SK-N-SH (cell line): Measurements from ENCODE around the gene NAV1. TPM values are rescaled to one million over a fixed set of nuclear protein-coding genes. Genes with fewer than 3 reads are reported as not detected.
A peak's percentile ranks its signal among the peaks of the same experiment; 100 is the strongest.

Experiments
- CTCF ChIA-PET: fragments of 300-600, 350-600 bp; formaldehyde crosslinking; extraction: SDS; loops from one replicate; lab custom pipeline; 2021; lab: Yijun Ruan, JAX
- POLR2A ChIA-PET: fragments of 350-600 bp; sonication (Branson Sonifier 250); formaldehyde crosslinking; extraction: SDS; loops from one replicate; lab custom pipeline; 2020; ENCODE audit warnings: antibody characterized with exemption, inconsistent platforms; lab: Yijun Ruan, JAX
- DNase-seq: peaks from one replicate; pipeline ENCODE4 v3.0.0; 2012
- H2AFZ ChIP-seq: fragments of 200-600 bp; sonication (generic); 2 replicates; pipeline ENCODE4 v1.8.1; 2016; ENCODE audit warnings: antibody characterized with exemption, mild to moderate bottlenecking, low read depth
- H3F3A ChIP-seq: fragments of 200-600 bp; sonication (generic); replicated peaks from 2 replicates; pipeline ENCODE3; 2016; ENCODE audit warnings: antibody characterized with exemption, mild to moderate bottlenecking; ENCODE audit not compliant: insufficient read depth
- H3K27ac ChIP-seq, 2 experiments: fragments of 200-500 bp in 1 of 2; fragments of 200-600 bp in 1 of 2; sonication (Bioruptor generic) in 1 of 2; sonication (generic), shearing (Covaris generic) in 1 of 2; 2 replicates each; pipeline versions ENCODE4 v1.5.1 to v1.6.1; 2014 to 2016; ENCODE audit warnings: low read depth in 2 of 2, inconsistent platforms in 1 of 2, low read length in 1 of 2, mild to moderate bottlenecking in 1 of 2, mixed read lengths in 1 of 2
- H3K27me3 ChIP-seq: fragments of 200-600 bp; sonication (generic), shearing (Covaris generic); 2 replicates; pipeline ENCODE4 v1.6.1; 2016; ENCODE audit warnings: mixed run types; ENCODE audit not compliant: insufficient read depth
- H3K36me3 ChIP-seq, 2 experiments: fragments of 200-500 bp in 1 of 2; fragments of 200-600 bp in 1 of 2; sonication (Bioruptor generic) in 1 of 2; sonication (generic) in 1 of 2; replicated peaks in 1 of 2; 2 replicates each; pipeline versions ENCODE3 to v1.5.1; 2014 to 2016; ENCODE audit warnings: low read length in 1 of 2, mild to moderate bottlenecking in 1 of 2; ENCODE audit not compliant: insufficient read depth in 2 of 2, control insufficient read depth in 1 of 2
- H3K4me1 ChIP-seq, 2 experiments: fragments of 200-500 bp in 1 of 2; fragments of 200-600 bp in 1 of 2; sonication (Bioruptor generic) in 1 of 2; sonication (generic), shearing (Covaris generic) in 1 of 2; 2 replicates each; pipeline versions ENCODE4 v1.5.1 to v1.6.1; 2014 to 2016; ENCODE audit warnings: low read depth in 1 of 2, low read length in 1 of 2, mixed run types in 1 of 2; ENCODE audit not compliant: insufficient read depth in 2 of 2, control insufficient read depth in 1 of 2
- H3K4me2 ChIP-seq: fragments of 200-600 bp; sonication (generic), shearing (Covaris generic); 2 replicates; pipeline ENCODE4 v1.6.1; 2017; ENCODE audit warnings: mixed run types
- H3K4me3 ChIP-seq, 2 experiments: fragments of 200-500 bp in 1 of 2; fragments of 200-600 bp in 1 of 2; sonication (Bioruptor generic) in 1 of 2; sonication (generic), shearing (Covaris generic) in 1 of 2; 2 replicates each; pipeline versions ENCODE4 v1.5.1 to v1.8.1; 2014 to 2016; ENCODE audit warnings: low read depth in 2 of 2, inconsistent platforms in 1 of 2, low read length in 1 of 2, mild to moderate bottlenecking in 1 of 2, mixed read lengths in 1 of 2, moderate library complexity in 1 of 2
- H3K79me2 ChIP-seq: fragments of 200-600 bp; sonication (generic); 2 replicates; pipeline ENCODE4 v1.8.1; 2017; ENCODE audit warnings: mild to moderate bottlenecking; ENCODE audit not compliant: insufficient read depth
- H3K9ac ChIP-seq: fragments of 200-600 bp; sonication (generic); 2 replicates; pipeline ENCODE4 v1.6.1; 2017; ENCODE audit warnings: mixed run types
- H3K9me2 ChIP-seq: fragments of 200-600 bp; sonication (generic); 2 replicates; pipeline ENCODE4 v1.6.1; 2017; ENCODE audit warnings: mixed run types
- H3K9me3 ChIP-seq: fragments of 200-600 bp; sonication (generic); 2 replicates; pipeline ENCODE4 v1.6.1; 2017; ENCODE audit warnings: mixed run types, mild to moderate bottlenecking, moderate library complexity
- H4K20me1 ChIP-seq: fragments of 200-600 bp; sonication (generic); 2 replicates; pipeline ENCODE4 v1.6.1; 2017; ENCODE audit warnings: mild to moderate bottlenecking, mixed run types; ENCODE audit not compliant: insufficient read depth
- CHD2 ChIP-seq: fragments of 150-350 bp; IDR thresholded peaks from 2 replicates; pipeline ENCODE4 v1.6.1; 2018; ENCODE audit warnings: low read length; ENCODE audit not compliant: partially characterized antibody
- CTCF ChIP-seq: fragments of 200-600 bp; sonication (generic); IDR thresholded peaks from 2 replicates; pipeline ENCODE4 v1.6.1; 2017; ENCODE audit warnings: antibody characterized with exemption, mild to moderate bottlenecking, moderate library complexity
- ELF1 ChIP-seq: IDR thresholded peaks from 2 replicates; pipeline ENCODE4 v1.4.0; 2012
- EZH2phosphoT487 ChIP-seq: fragments of 200-600 bp; sonication (generic); IDR thresholded peaks from 2 replicates; pipeline ENCODE4 v1.6.1; 2017; ENCODE audit warnings: low read depth, mixed run types, mild to moderate bottlenecking, antibody characterized with exemption, moderate library complexity, borderline replicate concordance
- FOSL2 ChIP-seq: IDR thresholded peaks from 2 replicates; pipeline ENCODE4 v1.4.0; 2012; ENCODE audit warnings: low read depth, mild to moderate bottlenecking, moderate library complexity, borderline replicate concordance
- FOXJ3 ChIP-seq: sonication (generic); formaldehyde crosslinking; IDR thresholded peaks from 2 replicates; pipeline ENCODE4 v1.5.1; 2020; ENCODE audit warnings: mild to moderate bottlenecking, missing genetic modification reagents
- GABPA ChIP-seq: IDR thresholded peaks from 2 replicates; pipeline ENCODE4 v1.4.0; 2012; ENCODE audit warnings: low read depth, mild to moderate bottlenecking
- MEF2A ChIP-seq: IDR thresholded peaks from 2 replicates; pipeline ENCODE4 v1.4.0; 2012; ENCODE audit warnings: low read depth, borderline replicate concordance
- NFIC ChIP-seq: IDR thresholded peaks from 2 replicates; pipeline ENCODE4 v1.4.0; 2012; ENCODE audit warnings: borderline replicate concordance
- RCOR1 ChIP-seq: fragments of 150-350 bp; IDR thresholded peaks from 2 replicates; pipeline ENCODE4 v1.6.1; 2017; ENCODE audit warnings: antibody characterized with exemption, low read length
- RXRA ChIP-seq: IDR thresholded peaks from 2 replicates; pipeline ENCODE4 v1.4.0; 2012; ENCODE audit warnings: low read depth, mild to moderate bottlenecking, borderline replicate concordance
- TAF1 ChIP-seq: IDR thresholded peaks from 2 replicates; pipeline ENCODE4 v1.6.1; 2012; ENCODE audit warnings: low read depth, mild to moderate bottlenecking, low read length, moderate library complexity, borderline replicate concordance
- TCF12 ChIP-seq: IDR thresholded peaks from 2 replicates; pipeline ENCODE4 v1.4.0; 2012
- USF1 ChIP-seq: IDR thresholded peaks from 2 replicates; pipeline ENCODE4 v1.4.0; 2012; ENCODE audit warnings: low read depth, borderline replicate concordance
- YY1 ChIP-seq: IDR thresholded peaks from 2 replicates; pipeline ENCODE4 v1.4.0; 2012; ENCODE audit warnings: low read depth, mild to moderate bottlenecking
- WGBS: methylation state at CpG from one replicate; pipeline ENCODE4 v1.1.6; 2017; ENCODE audit warnings: low lambda C conversion rate; 5-methylcytosine and 5-hydroxymethylcytosine counted together
- polyA plus RNA-seq, 3 experiments: library from polyadenylated mRNA; depleted of rRNA; stranded (reverse); fragments of >200 nt; gene quantifications; 2 replicates each; pipeline ENCODE4 v1.2.3, GENCODE V29; 2012
- TF ChIP-seq, protein P1 (sequence below): IDR thresholded peaks from 2 replicates; pipeline ENCODE4 v1.4.0; 2012; ENCODE audit warnings: low read depth
- TF ChIP-seq, protein P2 (sequence below): fragments of 150-350 bp; IDR thresholded peaks from 2 replicates; pipeline ENCODE4 v1.6.1; 2016; ENCODE audit warnings: mild to moderate bottlenecking, low read depth, low read length
- TF ChIP-seq, protein P3 (sequence below): fragments of 150-350 bp; IDR thresholded peaks from 2 replicates; pipeline ENCODE4 v1.6.1; 2017; ENCODE audit warnings: antibody characterized with exemption, low read length, low read depth, borderline replicate concordance

The NAV1 gene
- polyA plus RNA-seq, 1 of the 3 experiments (the other 2 are of a cell fraction): 16.1 TPM

GRCh38 chr1:201544710-201545109 is 5.8 kb downstream of the NAV1 start:
- CTCF ChIA-PET: interaction anchor here (1.0 to 4.3 kb wide), 7 partner anchors 9 to 333 kb away, joined by 3 to 18 read pairs (median 6); no protein-coding TSS in a partner anchor
- H2AFZ ChIP-seq: no peak overlapping the region
- POLR2A ChIA-PET: no interaction called here
- H3K4me3 ChIP-seq: no peak overlapping the region
- H3K4me2 ChIP-seq: peak overlapping the region; percentile 93
- H3K4me1 ChIP-seq: peaks cover 23 to 36% of the 10 kb centered on the region in 2 experiments
- H4K20me1 ChIP-seq: peaks cover 55% of the 10 kb centered on the region
- 98% methylated on average over 3 of the region's 3 CpGs for WGBS
- no peaks in the 10 kb centered on the region for H3K27me3 ChIP-seq
- peaks cover 54% of the 10 kb centered on the region for H3F3A ChIP-seq
- H3K9me2 ChIP-seq: no peaks in the 10 kb centered on the region
- peaks cover 100% of the 10 kb centered on the region for H3K79me2 ChIP-seq
- H3K36me3 ChIP-seq: peaks cover 0 to 14% of the 10 kb centered on the region in 2 experiments
- TF ChIP-seq RXRA (no peak), FOXJ3 (CRISPR knock-in tag) (no peak), TAF1 (no peak), USF1 (no peak), GABPA (no peak), NFIC (no peak), EZH2phosphoT487 (no peak), TCF12 (no peak), YY1 (no peak), ELF1 (no peak), MEF2A (no peak), RCOR1 (no peak), FOSL2 (no peak)
- TF ChIP-seq, protein P1, sequence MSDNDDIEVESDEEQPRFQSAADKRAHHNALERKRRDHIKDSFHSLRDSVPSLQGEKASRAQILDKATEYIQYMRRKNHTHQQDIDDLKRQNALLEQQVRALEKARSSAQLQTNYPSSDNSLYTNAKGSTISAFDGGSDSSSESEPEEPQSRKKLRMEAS: no peak
- no peak for DNase-seq
- peak overlapping the region in 1 of 2 experiments; percentile 94; a peak in 1 of 4 replicates for H3K27ac ChIP-seq
- H3K9ac ChIP-seq: no peak overlapping the region
- H3K9me3 ChIP-seq: no peaks in the 10 kb centered on the region

GRCh38 chr1:201545851-201546492 is 7.0 kb downstream of the NAV1 start:
- no peak overlapping the region for H2AFZ ChIP-seq

More at GRCh38 chr1:201545851-201546492, 7.0 kb downstream of the NAV1 start:
- 71% methylated on average over 9 of the region's 9 CpGs for WGBS
- DNase-seq: peak; percentile 35
- peaks cover 15 to 36% of the 10 kb centered on the region in 2 experiments for H3K4me1 ChIP-seq
- TF ChIP-seq, protein P2, sequence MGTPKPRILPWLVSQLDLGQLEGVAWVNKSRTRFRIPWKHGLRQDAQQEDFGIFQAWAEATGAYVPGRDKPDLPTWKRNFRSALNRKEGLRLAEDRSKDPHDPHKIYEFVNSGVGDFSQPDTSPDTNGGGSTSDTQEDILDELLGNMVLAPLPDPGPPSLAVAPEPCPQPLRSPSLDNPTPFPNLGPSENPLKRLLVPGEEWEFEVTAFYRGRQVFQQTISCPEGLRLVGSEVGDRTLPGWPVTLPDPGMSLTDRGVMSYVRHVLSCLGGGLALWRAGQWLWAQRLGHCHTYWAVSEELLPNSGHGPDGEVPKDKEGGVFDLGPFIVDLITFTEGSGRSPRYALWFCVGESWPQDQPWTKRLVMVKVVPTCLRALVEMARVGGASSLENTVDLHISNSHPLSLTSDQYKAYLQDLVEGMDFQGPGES: no peak
- no peak for TF ChIP-seq CHD2
- TF ChIP-seq RCOR1: no peak
- no peak for TF ChIP-seq USF1
- TF ChIP-seq, protein P3, sequence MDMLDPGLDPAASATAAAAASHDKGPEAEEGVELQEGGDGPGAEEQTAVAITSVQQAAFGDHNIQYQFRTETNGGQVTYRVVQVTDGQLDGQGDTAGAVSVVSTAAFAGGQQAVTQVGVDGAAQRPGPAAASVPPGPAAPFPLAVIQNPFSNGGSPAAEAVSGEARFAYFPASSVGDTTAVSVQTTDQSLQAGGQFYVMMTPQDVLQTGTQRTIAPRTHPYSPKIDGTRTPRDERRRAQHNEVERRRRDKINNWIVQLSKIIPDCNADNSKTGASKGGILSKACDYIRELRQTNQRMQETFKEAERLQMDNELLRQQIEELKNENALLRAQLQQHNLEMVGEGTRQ: no peak
- TF ChIP-seq CTCF: peak; percentile 23
- TF ChIP-seq RXRA: no peak
- TF ChIP-seq, all 33 proteins: peak for 1
- H3K36me3 ChIP-seq: peaks cover 0 to 17% of the 10 kb centered on the region in 2 experiments
- ChIA-PET POLR2A (no interaction called here), CTCF (interaction anchor here (0.8 to 4.3 kb wide), 9 partner anchors 12 to 350 kb away, joined by 3 to 18 read pairs (median 8); no protein-coding TSS in a partner anchor)
- no peaks in the 10 kb centered on the region for H3K9me2 ChIP-seq
- peaks cover 52% of the 10 kb centered on the region for H3F3A ChIP-seq
- no peaks in the 10 kb centered on the region for H3K27me3 ChIP-seq
- peak overlapping the region; percentile 30; the same call in 1 of the 2 replicates for H3K4me2 ChIP-seq
- no peak overlapping the region for H3K9ac ChIP-seq
- H3K27ac ChIP-seq: no peak overlapping the region; a peak in 1 of 4 replicates
- H3K9me3 ChIP-seq: no peaks in the 10 kb centered on the region
- H3K4me3 ChIP-seq: no peak overlapping the region
- peaks cover 55% of the 10 kb centered on the region for H4K20me1 ChIP-seq
- peaks cover 100% of the 10 kb centered on the region for H3K79me2 ChIP-seq
